Measurements from ENCODE around the gene RANBP3.

The RANBP3 gene

DNA sequence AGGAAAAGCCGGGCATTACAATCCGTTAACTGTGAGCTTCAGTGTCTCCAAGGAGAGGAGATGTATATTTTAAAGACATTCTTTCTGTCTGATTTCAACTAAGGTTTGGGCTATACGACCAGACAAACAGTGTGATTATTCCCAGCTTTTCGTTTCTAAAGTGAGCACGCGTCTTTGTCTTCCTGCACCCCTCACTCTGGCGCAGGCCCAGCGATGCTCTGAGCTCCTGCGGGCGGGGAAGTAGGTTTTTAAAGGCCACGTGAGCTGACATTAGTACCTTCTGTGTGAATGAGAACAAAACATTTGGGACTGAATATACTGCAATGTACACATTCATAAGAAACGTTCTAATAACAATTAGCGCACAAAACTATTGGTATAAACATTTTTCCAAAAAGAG lies 15.3 kb upstream of the RANBP3 start:
- H3K4me1 ChIP-seq (ENCODE audit: control insufficient read depth, insufficient read depth, low read length) = no peaks in the 10 kb centered on the region
- ChIA-PET POLR2A (no interaction called here), CTCF (interaction anchor here (0.7 to 2.3 kb wide), 3 partner anchors 12 to 29 kb away, joined by 4 to 13 read pairs (median 7); no protein-coding TSS in a partner anchor)
- H3K36me3 ChIP-seq (ENCODE audit: control insufficient read depth in 2 of 2, insufficient read depth in 1 of 2, low read length in 2 of 2) = no peaks in the 10 kb centered on the region
- H3K27ac ChIP-seq (ENCODE audit: extremely low read depth, low read depth, low read length) = no peak overlapping the region
- H3K9me3 ChIP-seq (ENCODE audit: control insufficient read depth, insufficient read depth, low read depth, low read length) = no peaks in the 10 kb centered on the region
- H3K4me3 ChIP-seq (ENCODE audit: low read depth, low read length) = no peak overlapping the region
- TF ChIP-seq ZBTB21 (tag by site-specific recombination; IDR thresholded peaks at IDR 0.05) = no peak
- TF ChIP-seq ZFP37 (tag by site-specific recombination; IDR thresholded peaks at IDR 0.05) = no peak
- TF ChIP-seq ZNF76 (tag by site-specific recombination; IDR thresholded peaks at IDR 0.05; ENCODE audit: borderline replicate concordance, low read depth) = no peak
- no peak for TF ChIP-seq ZNF302 (tag by site-specific recombination; IDR thresholded peaks at IDR 0.05; ENCODE audit: low read depth)
- TF ChIP-seq MEIS1 (CRISPR knock-in tag; IDR thresholded peaks at IDR 0.05; ENCODE audit: borderline replicate concordance) = no peak
- no peak for TF ChIP-seq ZNF514 (tag by site-specific recombination; IDR thresholded peaks at IDR 0.05)

DNA sequence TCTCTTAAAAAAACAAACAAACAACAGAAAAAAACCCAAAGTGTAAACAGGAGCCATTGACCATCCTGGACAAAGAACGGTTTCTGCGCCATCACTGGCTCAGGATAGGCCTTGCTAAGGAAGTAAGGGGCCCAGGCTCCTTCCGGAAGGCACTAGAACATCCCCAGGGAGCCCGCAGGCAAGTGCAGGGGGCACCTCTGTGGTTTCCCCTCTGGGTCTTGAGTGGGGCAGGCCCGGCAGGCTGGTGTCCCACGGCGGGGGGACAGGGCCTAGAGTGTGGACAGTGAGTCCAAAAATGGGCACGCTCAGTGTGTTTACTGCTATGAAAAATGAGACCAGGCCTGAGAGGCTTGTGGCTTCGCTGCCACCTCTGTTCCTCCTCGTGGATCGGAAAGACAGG lies 14.8 kb upstream of the RANBP3 start:
- POLR2A ChIA-PET = no interaction called here
- no peaks in the 10 kb centered on the region for H3K4me1 ChIP-seq (ENCODE audit: control insufficient read depth, insufficient read depth, low read length)
- no peaks in the 10 kb centered on the region for H3K9me3 ChIP-seq (ENCODE audit: control insufficient read depth, insufficient read depth, low read depth, low read length)
- CTCF ChIA-PET = interaction anchor here (0.7 to 2.3 kb wide), 3 partner anchors 12 to 29 kb away, joined by 4 to 13 read pairs (median 7); no protein-coding TSS in a partner anchor
- no peak overlapping the region for H3K4me3 ChIP-seq (ENCODE audit: low read depth, low read length)
- H3K27ac ChIP-seq (ENCODE audit: extremely low read depth, low read depth, low read length) = no peak overlapping the region
- TF ChIP-seq MYNN (tag by site-specific recombination; IDR thresholded peaks at IDR 0.05; ENCODE audit: borderline replicate concordance) = no peak
- TF ChIP-seq ZNF335 (tag by site-specific recombination; conservative IDR thresholded peaks at IDR 0.05) = 0 out of 2 replicates have a peak, but pooled peaks have one; percentile 18
- no peaks in the 10 kb centered on the region for H3K36me3 ChIP-seq (ENCODE audit: control insufficient read depth in 2 of 2, insufficient read depth in 1 of 2, low read length in 2 of 2)

DNA sequence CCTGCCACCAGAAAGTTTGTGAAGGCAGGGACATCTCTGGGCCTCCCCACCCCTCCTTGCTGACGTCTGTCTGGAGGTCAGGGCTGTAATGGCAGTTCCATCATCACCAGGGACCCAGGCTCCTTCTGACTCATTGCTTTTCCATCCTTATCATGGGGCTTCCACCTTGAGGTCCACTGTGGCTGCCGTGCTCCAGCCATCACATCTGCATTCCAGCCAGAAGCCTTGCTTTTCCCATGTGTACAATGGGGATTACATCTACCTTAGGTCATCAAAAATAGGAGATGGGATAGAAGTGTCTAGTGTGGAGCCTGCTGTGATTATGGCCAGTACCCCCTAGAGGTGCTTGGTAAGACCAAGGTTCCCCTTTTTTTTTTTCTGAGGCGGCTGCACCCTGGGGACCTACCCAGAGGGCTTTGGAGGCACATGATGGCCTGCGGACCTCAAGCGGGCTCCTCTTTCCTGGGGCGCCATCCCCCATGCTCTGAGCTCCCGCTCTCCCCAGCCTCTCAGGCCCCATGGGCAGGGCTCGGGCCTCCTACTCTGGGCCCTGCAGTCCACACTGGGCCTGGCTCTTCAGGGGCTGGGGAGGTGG lies 13.4 kb upstream of the RANBP3 start:
- Histone ChIP-seq H3K4me3 (ENCODE audit: low read depth, low read length) (no peak overlapping the region), H3K4me1 (ENCODE audit: control insufficient read depth, insufficient read depth, low read length) (no peaks in the 10 kb centered on the region), H3K27ac (ENCODE audit: extremely low read depth, low read depth, low read length) (no peak overlapping the region), H3K36me3 (ENCODE audit: control insufficient read depth in 2 of 2, insufficient read depth in 1 of 2, low read length in 2 of 2) (no peaks in the 10 kb centered on the region), H3K9me3 (ENCODE audit: control insufficient read depth, insufficient read depth, low read depth, low read length) (no peaks in the 10 kb centered on the region)
- POLR2A ChIA-PET = no interaction called here
- CTCF ChIA-PET = interaction anchor here (3.1 to 8.4 kb wide), 3 partner anchors 22 to 187 kb away, joined by 20 to 146 read pairs (median 63); partner anchors contain the start of gene NRTN
- no peak for TF ChIP-seq GLIS1 (tag by site-specific recombination; IDR thresholded peaks at IDR 0.05)
- TF ChIP-seq ZNF530 (tag by site-specific recombination; IDR thresholded peaks at IDR 0.05; ENCODE audit: low read depth) = no peak
- no peak for TF ChIP-seq ZNF768 (tag by site-specific recombination; IDR thresholded peaks at IDR 0.05)
- no peak for TF ChIP-seq ZNF223 (tag by site-specific recombination; IDR thresholded peaks at IDR 0.05)
- TF ChIP-seq, protein P1, sequence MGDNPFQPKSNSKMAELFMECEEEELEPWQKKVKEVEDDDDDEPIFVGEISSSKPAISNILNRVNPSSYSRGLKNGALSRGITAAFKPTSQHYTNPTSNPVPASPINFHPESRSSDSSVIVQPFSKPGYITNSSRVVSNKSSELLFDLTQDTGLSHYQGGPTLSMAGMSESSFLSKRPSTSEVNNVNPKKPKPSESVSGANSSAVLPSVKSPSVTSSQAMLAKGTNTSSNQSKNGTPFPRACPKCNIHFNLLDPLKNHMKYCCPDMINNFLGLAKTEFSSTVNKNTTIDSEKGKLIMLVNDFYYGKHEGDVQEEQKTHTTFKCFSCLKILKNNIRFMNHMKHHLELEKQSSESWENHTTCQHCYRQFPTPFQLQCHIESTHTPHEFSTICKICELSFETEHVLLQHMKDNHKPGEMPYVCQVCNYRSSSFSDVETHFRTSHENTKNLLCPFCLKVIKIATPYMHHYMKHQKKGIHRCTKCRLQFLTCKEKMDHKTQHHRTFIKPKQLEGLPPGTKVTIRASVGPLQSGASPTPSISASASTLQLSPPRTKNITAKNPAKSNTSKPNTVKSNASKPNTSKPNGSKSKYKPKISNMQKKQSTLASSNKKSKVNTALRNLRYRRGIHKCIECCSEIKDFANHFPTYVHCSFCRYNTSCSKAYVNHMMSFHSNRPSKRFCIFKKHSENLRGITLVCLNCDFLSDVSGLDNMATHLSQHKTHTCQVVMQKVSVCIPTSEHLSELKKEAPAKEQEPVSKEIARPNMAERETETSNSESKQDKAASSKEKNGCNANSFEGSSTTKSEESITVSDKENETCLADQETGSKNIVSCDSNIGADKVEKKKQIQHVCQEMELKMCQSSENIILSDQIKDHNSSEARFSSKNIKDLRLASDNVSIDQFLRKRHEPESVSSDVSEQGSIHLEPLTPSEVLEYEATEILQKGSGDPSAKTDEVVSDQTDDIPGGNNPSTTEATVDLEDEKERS (tag by site-specific recombination; IDR thresholded peaks at IDR 0.05) = peak; percentile 84; the same call in 1 of the 2 replicates
- TF ChIP-seq, protein P2, sequence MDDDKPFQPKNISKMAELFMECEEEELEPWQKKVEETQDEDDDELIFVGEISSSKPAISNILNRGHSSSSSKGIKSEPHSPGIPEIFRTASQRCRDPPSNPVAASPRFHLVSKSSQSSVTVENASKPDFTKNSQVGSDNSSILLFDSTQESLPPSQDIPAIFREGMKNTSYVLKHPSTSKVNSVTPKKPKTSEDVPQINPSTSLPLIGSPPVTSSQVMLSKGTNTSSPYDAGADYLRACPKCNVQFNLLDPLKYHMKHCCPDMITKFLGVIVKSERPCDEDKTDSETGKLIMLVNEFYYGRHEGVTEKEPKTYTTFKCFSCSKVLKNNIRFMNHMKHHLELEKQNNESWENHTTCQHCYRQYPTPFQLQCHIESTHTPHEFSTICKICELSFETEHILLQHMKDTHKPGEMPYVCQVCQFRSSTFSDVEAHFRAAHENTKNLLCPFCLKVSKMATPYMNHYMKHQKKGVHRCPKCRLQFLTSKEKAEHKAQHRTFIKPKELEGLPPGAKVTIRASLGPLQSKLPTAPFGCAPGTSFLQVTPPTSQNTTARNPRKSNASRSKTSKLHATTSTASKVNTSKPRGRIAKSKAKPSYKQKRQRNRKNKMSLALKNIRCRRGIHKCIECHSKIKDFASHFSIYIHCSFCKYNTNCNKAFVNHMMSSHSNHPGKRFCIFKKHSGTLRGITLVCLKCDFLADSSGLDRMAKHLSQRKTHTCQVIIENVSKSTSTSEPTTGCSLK (tag by site-specific recombination; IDR thresholded peaks at IDR 0.05) = no peak
- TF ChIP-seq ZNF660 (tag by site-specific recombination; IDR thresholded peaks at IDR 0.05) = no peak
- no peak for TF ChIP-seq ZNF544 (tag by site-specific recombination; IDR thresholded peaks at IDR 0.05)
- no peak for TF ChIP-seq ZNF311 (tag by site-specific recombination; IDR thresholded peaks at IDR 0.05; ENCODE audit: borderline replicate concordance)
- TF ChIP-seq ZFHX2 (tag by site-specific recombination; conservative IDR thresholded peaks at IDR 0.05) = no peak
- TF ChIP-seq, protein P3, sequence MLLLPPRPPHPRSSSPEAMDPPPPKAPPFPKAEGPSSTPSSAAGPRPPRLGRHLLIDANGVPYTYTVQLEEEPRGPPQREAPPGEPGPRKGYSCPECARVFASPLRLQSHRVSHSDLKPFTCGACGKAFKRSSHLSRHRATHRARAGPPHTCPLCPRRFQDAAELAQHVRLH (tag by site-specific recombination; IDR thresholded peaks at IDR 0.05) = peak; percentile 57; the same call in 1 of the 2 replicates
- TF ChIP-seq ZNF324 (tag by site-specific recombination; IDR thresholded peaks at IDR 0.05) = no peak
- TF ChIP-seq ZNF133 (tag by site-specific recombination; IDR thresholded peaks at IDR 0.05) = no peak
- TF ChIP-seq ZNF707 (tag by site-specific recombination; IDR thresholded peaks at IDR 0.05) = no peak
- TF ChIP-seq, protein P4, sequence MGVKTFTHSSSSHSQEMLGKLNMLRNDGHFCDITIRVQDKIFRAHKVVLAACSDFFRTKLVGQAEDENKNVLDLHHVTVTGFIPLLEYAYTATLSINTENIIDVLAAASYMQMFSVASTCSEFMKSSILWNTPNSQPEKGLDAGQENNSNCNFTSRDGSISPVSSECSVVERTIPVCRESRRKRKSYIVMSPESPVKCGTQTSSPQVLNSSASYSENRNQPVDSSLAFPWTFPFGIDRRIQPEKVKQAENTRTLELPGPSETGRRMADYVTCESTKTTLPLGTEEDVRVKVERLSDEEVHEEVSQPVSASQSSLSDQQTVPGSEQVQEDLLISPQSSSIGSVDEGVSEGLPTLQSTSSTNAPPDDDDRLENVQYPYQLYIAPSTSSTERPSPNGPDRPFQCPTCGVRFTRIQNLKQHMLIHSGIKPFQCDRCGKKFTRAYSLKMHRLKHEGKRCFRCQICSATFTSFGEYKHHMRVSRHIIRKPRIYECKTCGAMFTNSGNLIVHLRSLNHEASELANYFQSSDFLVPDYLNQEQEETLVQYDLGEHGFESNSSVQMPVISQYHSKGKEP (tag by site-specific recombination; IDR thresholded peaks at IDR 0.05) = no peak
- peak; percentile 41; the same call in 1 of the 2 replicates for TF ChIP-seq KLF8 (tag by site-specific recombination; IDR thresholded peaks at IDR 0.05)
- no peak for TF ChIP-seq ZNF221 (tag by site-specific recombination; IDR thresholded peaks at IDR 0.05; ENCODE audit: borderline replicate concordance)
